Subcutaneous adipose tissue (tissue), 4 donors: ENCODE measurements around the gene RBM20. TPM values are rescaled to one million over a fixed set of nuclear protein-coding genes. Genes with fewer than 3 reads are reported as not detected.

Experiments used
- total RNA-seq, 4 donors: library from RNA; depleted of rRNA; stranded (reverse); fragments of >200 nt; gene quantifications; one replicate each; pipeline ENCODE4 v1.1.0, GENCODE V29; 2016
- TF ChIP-seq, protein P1 (sequence below): fragments of 450-650 bp; IDR thresholded peaks from one replicate; pipeline ENCODE4 v1.5.1; 2016; ENCODE audit warnings: low read depth, mild to moderate bottlenecking, control low read depth, antibody characterized with exemption, moderate library complexity

RBM20 gene
- total RNA-seq, 4 donors from 2014 or later, result 0.88 to 10.3 (median 3.5) TPM

DNA sequence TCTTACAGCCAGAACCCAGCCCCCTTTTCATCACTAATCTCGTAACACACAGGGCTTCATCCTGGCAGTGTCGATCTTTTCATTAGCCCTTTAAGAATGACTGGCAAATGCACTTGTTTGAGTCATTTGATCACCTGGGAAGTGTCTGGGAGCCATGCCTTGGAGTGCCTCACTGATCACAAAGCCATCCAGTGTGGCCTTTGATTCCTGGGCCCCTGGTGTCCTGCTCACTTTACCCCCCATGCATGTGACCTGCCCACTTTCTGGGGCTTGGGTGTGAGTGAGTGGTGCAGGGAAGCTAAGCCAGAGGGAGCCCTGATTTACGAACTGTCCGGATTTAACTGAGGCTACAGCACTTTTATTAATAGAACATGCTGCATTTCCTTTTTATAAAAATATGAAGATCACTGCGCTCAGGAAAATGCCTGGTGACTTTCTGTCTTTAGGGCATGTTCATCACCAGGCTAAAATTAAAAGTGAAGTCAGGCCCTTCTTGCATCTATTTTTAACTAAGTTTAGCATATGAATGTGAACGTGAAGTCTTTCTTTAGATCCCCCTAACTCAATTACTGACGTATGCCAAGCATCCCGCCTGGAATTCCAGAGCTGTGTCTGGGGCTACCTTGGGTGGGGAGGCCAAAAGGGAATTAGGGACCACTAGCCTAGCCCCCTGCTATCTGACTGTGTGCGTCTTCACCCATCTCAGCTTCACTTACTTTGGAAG lies 23.6 kb downstream of the RBM20 start:
- TF ChIP-seq, protein P1, sequence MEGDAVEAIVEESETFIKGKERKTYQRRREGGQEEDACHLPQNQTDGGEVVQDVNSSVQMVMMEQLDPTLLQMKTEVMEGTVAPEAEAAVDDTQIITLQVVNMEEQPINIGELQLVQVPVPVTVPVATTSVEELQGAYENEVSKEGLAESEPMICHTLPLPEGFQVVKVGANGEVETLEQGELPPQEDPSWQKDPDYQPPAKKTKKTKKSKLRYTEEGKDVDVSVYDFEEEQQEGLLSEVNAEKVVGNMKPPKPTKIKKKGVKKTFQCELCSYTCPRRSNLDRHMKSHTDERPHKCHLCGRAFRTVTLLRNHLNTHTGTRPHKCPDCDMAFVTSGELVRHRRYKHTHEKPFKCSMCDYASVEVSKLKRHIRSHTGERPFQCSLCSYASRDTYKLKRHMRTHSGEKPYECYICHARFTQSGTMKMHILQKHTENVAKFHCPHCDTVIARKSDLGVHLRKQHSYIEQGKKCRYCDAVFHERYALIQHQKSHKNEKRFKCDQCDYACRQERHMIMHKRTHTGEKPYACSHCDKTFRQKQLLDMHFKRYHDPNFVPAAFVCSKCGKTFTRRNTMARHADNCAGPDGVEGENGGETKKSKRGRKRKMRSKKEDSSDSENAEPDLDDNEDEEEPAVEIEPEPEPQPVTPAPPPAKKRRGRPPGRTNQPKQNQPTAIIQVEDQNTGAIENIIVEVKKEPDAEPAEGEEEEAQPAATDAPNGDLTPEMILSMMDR, result no peak

DNA sequence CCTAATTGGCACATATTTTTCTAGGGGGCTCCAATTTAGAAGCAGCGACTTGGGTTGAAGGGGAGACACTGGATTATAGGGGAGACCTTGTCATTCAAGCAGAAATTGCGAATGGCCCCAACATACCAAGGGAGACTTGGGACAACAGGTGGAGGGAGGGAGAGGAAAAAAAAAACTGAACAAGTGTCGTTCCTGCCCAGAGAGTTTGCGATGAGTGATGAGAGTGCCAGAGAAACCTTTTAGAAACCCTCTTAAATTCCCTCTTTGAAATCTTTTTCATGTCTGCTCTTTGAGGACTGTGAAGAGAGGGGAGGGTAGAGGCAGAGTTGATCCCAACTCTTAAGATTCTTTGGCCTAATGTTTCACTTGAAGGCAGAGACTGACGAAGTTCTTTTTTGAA lies 24.3 kb downstream of the RBM20 start:
- TF ChIP-seq, protein P1, result no peak

DNA sequence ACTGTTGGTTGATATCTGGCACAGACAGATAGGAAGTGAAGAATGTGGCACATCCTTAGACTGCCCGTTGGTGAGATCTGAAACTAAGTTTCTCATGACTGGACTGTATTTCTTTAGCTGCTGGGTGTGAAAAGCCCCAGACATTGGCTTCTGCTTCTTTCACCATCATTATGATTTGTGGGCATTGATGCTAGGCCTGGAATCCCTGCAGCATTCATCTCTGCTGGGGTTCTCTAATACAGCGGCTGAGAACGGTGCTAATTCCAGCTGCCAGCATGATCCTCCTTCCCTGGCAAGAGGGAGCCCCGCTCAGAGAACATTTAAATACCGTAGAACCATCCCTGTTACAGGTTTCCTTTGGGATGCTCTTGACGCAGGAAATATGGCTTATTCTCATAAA lies 26.2 kb downstream of the RBM20 start:
- TF ChIP-seq, protein P1, result no peak

DNA sequence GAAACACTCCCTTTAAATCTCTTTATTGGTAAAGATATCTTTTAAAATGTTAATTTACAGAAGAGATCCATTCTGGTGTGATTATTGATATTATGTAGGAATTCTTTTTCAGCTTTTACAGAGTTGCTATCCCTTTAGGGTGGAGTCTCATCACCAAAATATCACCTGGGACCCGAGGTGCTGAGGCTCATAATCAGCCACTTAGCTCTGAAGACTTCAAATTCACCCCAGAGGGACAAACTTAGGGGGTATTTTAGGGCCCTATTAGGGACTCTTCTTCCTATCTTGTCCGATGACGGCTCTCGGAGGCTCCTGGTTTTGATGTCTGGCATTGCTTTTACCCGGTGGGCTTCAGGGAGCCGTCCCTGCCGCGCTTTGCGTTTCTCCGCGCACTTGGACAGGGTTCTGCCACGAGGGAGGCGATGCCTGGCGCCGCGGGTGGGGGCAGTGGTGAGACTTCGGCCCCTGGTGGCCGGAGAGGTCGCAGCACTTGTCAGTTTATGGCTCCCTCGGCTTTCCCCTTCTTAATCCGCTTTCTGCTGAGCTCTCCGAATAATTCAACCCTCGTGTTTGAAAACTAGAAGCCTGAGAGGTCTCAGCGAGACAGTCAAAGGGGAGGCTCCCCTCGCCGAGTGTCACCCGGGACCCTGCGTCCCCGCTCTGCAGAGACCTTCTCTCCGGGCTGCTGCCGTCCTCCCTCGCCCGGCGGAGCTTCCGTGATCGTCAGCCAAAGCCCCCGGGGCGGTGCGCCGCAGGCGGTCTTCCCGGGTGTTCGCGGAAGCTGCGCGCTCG lies 27.8 kb downstream of the RBM20 start:
- TF ChIP-seq, protein P1, result no peak

DNA sequence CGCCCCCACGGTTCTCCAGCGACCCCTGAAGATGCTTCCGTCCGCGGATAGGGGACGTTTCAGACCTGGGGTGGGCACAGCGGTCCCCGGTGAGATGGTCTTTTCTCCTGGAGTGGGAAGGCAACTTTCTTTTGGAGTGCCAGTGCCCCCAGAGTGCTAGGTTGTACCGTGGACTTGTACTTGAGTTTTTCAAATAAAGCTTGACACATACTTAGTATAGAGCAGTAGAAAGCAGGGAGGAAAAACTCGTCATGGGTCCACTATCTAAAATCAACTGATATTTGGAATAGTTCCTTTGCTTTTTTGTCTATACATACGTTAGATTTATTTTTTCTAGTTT lies 28.4 kb downstream of the RBM20 start:
- TF ChIP-seq, protein P1, result no peak

DNA sequence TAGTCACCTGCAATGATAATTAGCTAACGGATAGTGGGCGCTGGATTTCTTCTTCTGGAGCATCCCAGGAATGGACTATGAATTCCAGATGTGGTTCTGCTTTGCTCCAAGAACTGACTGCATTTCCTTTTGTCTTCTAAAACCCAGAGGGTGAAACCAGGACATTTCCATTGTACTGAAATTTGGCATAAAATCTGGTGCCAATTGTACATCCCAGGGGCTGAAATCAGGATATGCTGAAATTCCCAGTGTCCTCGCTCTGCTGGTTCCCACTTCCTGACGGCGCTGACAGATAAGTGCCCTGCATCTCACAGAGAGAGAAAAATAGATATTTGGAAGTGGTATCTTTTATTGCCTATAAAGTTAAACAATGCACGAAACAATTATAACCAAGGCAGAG lies 31.9 kb downstream of the RBM20 start:
- TF ChIP-seq, protein P1, result no peak

DNA sequence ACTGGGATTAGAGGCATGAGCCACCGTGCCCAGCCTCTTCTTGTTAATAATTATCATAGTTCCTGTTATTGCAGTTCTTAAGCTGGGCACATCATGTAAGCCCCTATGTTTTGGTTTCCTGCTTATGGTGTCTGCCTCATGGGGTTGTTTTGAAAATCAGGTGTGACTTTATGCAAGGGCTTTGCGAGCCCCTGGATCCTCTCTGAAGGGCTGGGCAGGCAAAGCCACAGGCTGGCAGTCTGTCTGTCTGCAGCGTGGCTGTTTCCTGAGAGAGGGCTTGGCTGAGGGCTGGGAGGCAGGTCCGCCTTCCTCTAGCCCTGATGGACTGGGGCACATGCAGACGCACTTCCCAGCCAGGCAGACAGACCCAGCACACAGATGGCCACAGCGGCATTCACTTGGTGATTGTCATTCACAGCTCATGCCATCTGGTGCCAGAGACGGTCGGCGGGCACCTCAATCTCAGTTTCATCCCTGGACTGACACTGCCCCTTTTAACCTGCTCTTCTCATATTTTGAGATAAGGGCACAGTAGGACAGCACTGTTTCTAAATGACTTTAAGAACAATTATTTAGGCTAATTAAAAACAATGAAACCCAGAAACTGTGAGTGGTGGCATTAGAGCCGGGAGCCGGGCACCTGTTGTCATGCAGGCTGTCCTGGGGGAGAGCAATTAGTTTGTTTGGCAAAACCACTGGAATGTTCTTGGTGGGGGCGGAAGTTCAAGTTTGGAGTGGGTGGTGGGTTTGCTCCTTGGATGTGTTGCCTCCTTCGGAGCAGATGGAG lies 35.5 kb downstream of the RBM20 start:
- TF ChIP-seq, protein P1, result no peak
